DND-41 (cell line): ENCODE measurements around the gene IGSF21.

Source experiments
- ATAC-seq: fragments of 200-7000 bp; cut with Tn5 transposase; 3 replicates; pipeline ENCODE4 v1.9.1; 2021; ENCODE audit warnings: low read depth; ENCODE audit not compliant: insufficient read depth
- DNase-seq: peaks from one replicate; pipeline ENCODE4 v3.0.0-alpha.2; 2020
- H2AFZ ChIP-seq: 2 replicates; pipeline ENCODE4 v1.6.0; 2012; ENCODE audit warnings: low read depth, low read length
- H3K27ac ChIP-seq: 2 replicates; pipeline ENCODE4 v1.5.1; 2012; ENCODE audit warnings: low read length, inconsistent platforms
- H3K27me3 ChIP-seq: fragments of 200-600 bp; sonication (generic); 2 replicates; pipeline ENCODE4 v1.6.0; 2012; ENCODE audit warnings: low read length, mild to moderate bottlenecking, inconsistent platforms; ENCODE audit not compliant: insufficient read depth, poor library complexity
- H3K36me3 ChIP-seq: 2 replicates; pipeline ENCODE4 v1.5.1; 2012; ENCODE audit warnings: low read length, inconsistent platforms; ENCODE audit not compliant: insufficient read depth
- H3K4me1 ChIP-seq: 2 replicates; pipeline ENCODE4 v1.5.1; 2012; ENCODE audit warnings: mild to moderate bottlenecking, low read length; ENCODE audit not compliant: insufficient read depth
- H3K4me2 ChIP-seq: 2 replicates; pipeline ENCODE4 v1.6.0; 2012; ENCODE audit warnings: mild to moderate bottlenecking, moderate library complexity, low read length, inconsistent platforms; ENCODE audit not compliant: insufficient read depth
- H3K4me3 ChIP-seq, 2 experiments: fragments of 200-600 bp in 1 of 2; shearing (Covaris generic) in 1 of 2; 2 replicates each; pipeline ENCODE4 v1.5.1; 2012 to 2016; ENCODE audit warnings: inconsistent platforms in 2 of 2, low read length in 2 of 2, mild to moderate bottlenecking in 2 of 2, low read depth in 1 of 2, moderate library complexity in 1 of 2
- H3K79me2 ChIP-seq: 2 replicates; pipeline ENCODE4 v1.6.0; 2012; ENCODE audit warnings: low read length, inconsistent platforms; ENCODE audit not compliant: insufficient read depth
- H3K9ac ChIP-seq: 2 replicates; pipeline ENCODE4 v1.6.0; 2012; ENCODE audit warnings: low read depth, mild to moderate bottlenecking, inconsistent platforms, low read length, moderate library complexity
- H3K9me3 ChIP-seq: 2 replicates; pipeline ENCODE4 v1.5.1; 2012; ENCODE audit warnings: low read length, moderate library complexity, mild to moderate bottlenecking, inconsistent platforms; ENCODE audit not compliant: insufficient read depth, severe bottlenecking
- H4K20me1 ChIP-seq: 2 replicates; pipeline ENCODE4 v1.6.0; 2012; ENCODE audit warnings: low read length; ENCODE audit not compliant: insufficient read depth
- CTCF ChIP-seq: IDR thresholded peaks from 2 replicates; pipeline ENCODE4 v1.5.1; 2012; ENCODE audit warnings: borderline replicate concordance, low read length, moderate library complexity, mild to moderate bottlenecking; ENCODE audit not compliant: poor library complexity, severe bottlenecking; ENCODE audit errors: extremely low read depth
- EZH2 ChIP-seq: IDR thresholded peaks from 3 replicates; pipeline ENCODE4 v1.6.1; 2012; ENCODE audit warnings: borderline replicate concordance, low read depth, mild to moderate bottlenecking, moderate library complexity, low read length, inconsistent platforms; ENCODE audit not compliant: severe bottlenecking

IGSF21 gene

GRCh38 chr1:18182398-18183160 lies 75.0 kb downstream of the IGSF21 start:
- no peak overlapping the region for H3K4me2 ChIP-seq
- H3K9me3 ChIP-seq, result no peaks in the 10 kb centered on the region
- H3K36me3 ChIP-seq, result no peaks in the 10 kb centered on the region
- no peak overlapping the region for H2AFZ ChIP-seq
- H3K4me3 ChIP-seq, result no peak overlapping the region
- no peaks in the 10 kb centered on the region for H3K79me2 ChIP-seq
- no peak for ATAC-seq
- no peaks in the 10 kb centered on the region for H3K27me3 ChIP-seq
- no peak for TF ChIP-seq CTCF
- TF ChIP-seq EZH2, result no peak
- DNase-seq, result no peak
- H3K9ac ChIP-seq, result no peak overlapping the region
- H3K4me1 ChIP-seq, result no peaks in the 10 kb centered on the region
- no peaks in the 10 kb centered on the region; the same call in 1 of the 2 replicates for H4K20me1 ChIP-seq
- no peak overlapping the region for H3K27ac ChIP-seq

- ATAC-seq (no peak), DNase-seq (no peak)
- Histone ChIP-seq H3K9ac (no peak overlapping the region), H3K79me2 (no peaks in the 10 kb centered on the region), H3K4me2 (no peak overlapping the region), H3K27ac (no peak overlapping the region), H2AFZ (no peak overlapping the region), H3K4me3 (no peak overlapping the region), H4K20me1 (no peaks in the 10 kb centered on the region; the same call in none of the 2 replicates), H3K9me3 (no peaks in the 10 kb centered on the region), H3K4me1 (no peaks in the 10 kb centered on the region), H3K36me3 (no peaks in the 10 kb centered on the region), H3K27me3 (no peaks in the 10 kb centered on the region)
- TF ChIP-seq EZH2 (no peak), CTCF (no peak)
These were observed 75.9 kb downstream of the IGSF21 start for GRCh38 chr1:18183533-18183932.

GRCh38 chr1:18187054-18187453 lies 79.5 kb downstream of the IGSF21 start:
- Histone ChIP-seq H3K36me3 (no peaks in the 10 kb centered on the region), H3K79me2 (no peaks in the 10 kb centered on the region), H3K27ac (no peak overlapping the region), H3K27me3 (no peaks in the 10 kb centered on the region), H4K20me1 (peaks cover 3% of the 10 kb centered on the region; the same call in 1 of the 2 replicates), H3K4me3 (no peak overlapping the region), H3K4me1 (no peaks in the 10 kb centered on the region), H3K9ac (no peak overlapping the region), H2AFZ (no peak overlapping the region), H3K4me2 (no peak overlapping the region), H3K9me3 (no peaks in the 10 kb centered on the region)
- no peak for TF ChIP-seq EZH2
- ATAC-seq, result no peak
- DNase-seq, result no peak

- no peak overlapping the region for H3K4me3 ChIP-seq
- H3K27ac ChIP-seq, result no peak overlapping the region
- H3K27me3 ChIP-seq, result no peaks in the 10 kb centered on the region
- no peaks in the 10 kb centered on the region for H3K9me3 ChIP-seq
- TF ChIP-seq CTCF (no peak), EZH2 (no peak)
- H3K79me2 ChIP-seq, result no peaks in the 10 kb centered on the region
- no peaks in the 10 kb centered on the region for H3K36me3 ChIP-seq
- peaks cover 3% of the 10 kb centered on the region; the same call in 1 of the 2 replicates for H4K20me1 ChIP-seq
- H3K9ac ChIP-seq, result no peak overlapping the region
- ATAC-seq (no peak), DNase-seq (no peak)
- H3K4me1 ChIP-seq, result no peaks in the 10 kb centered on the region
- H3K4me2 ChIP-seq, result no peak overlapping the region
- no peak overlapping the region for H2AFZ ChIP-seq
These were observed 81.4 kb downstream of the IGSF21 start for GRCh38 chr1:18188820-18189517.
